ENCODE data around the gene TAS2R20. TPM values are rescaled to one million over a fixed set of nuclear protein-coding genes. Genes with fewer than 3 reads are reported as not detected.

The TAS2R20 gene
- total RNA-seq, 1 donor from 2014 or later: 1.1 TPM

DNA sequence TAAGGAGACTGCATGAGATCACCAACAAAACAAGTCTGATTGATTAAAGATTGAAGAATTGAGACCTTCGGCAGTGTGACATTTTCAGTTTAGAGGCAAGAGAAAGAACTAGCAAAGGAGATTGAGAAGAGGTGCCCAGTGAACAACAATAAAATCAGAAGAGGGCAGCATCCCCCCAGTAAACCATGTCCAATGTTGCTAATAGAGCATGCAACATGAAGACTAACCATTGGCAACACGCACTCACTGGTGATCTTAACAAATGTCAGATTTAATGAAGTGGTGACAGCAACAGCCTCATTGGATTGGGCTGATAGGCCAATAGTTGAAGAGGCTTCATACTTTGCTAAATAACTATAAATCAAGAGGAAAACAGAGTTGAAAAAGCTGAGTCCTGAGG, 38.3 kb downstream of the TAS2R20 start:
- peaks cover 21% of the 10 kb centered on the region for H3K9me3 Mint-ChIP-seq
- H3K27ac Mint-ChIP-seq (ENCODE audit: unreplicated experiment): no peak overlapping the region
- DNase-seq (ENCODE audit: low read depth, low spot score): no peak
- H3K36me3 Mint-ChIP-seq (ENCODE audit: low read depth): peaks cover 50% of the 10 kb centered on the region
- no peaks in the 10 kb centered on the region for H3K27me3 Mint-ChIP-seq (ENCODE audit: low read depth)
- TF ChIP-seq CTCF (conservative IDR thresholded peaks at IDR 0.05): no peak
- no peaks in the 10 kb centered on the region for H3K4me1 Mint-ChIP-seq
- no peak overlapping the region for H3K4me3 Mint-ChIP-seq

- peaks cover 34% of the 10 kb centered on the region for H3K9me3 Mint-ChIP-seq
- H3K4me1 Mint-ChIP-seq: no peaks in the 10 kb centered on the region
- no peak overlapping the region for H3K4me3 Mint-ChIP-seq
- H3K27ac Mint-ChIP-seq (ENCODE audit: unreplicated experiment): no peak overlapping the region
- H3K36me3 Mint-ChIP-seq (ENCODE audit: low read depth): peaks cover 55% of the 10 kb centered on the region
- no peak for DNase-seq (ENCODE audit: low read depth, low spot score)
- no peaks in the 10 kb centered on the region for H3K27me3 Mint-ChIP-seq (ENCODE audit: low read depth)
- no peak for TF ChIP-seq CTCF (conservative IDR thresholded peaks at IDR 0.05)
Measured at GRCh38 chr12:10957741-10958140, 40.4 kb downstream of the TAS2R20 start.

DNA sequence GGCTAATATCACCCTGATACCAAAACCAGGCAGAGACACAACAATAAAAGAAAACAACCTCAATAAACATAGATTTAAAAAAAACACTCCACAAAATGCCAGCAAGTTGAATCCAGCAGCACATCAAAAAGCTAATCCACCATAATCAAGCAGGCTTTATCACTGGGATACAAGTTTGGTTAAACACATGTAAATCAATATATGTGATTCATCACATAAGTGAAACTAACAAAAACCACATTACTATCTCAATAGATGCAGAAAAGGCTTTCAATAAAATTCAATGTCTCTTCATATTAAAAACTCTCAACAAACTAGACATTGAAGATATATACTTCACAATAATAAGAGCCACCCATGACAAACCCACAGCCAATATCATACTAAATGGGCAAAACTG, 42.0 kb downstream of the TAS2R20 start:
- no peak overlapping the region for H3K27ac Mint-ChIP-seq (ENCODE audit: unreplicated experiment)
- no peak for TF ChIP-seq CTCF (conservative IDR thresholded peaks at IDR 0.05)

DNA sequence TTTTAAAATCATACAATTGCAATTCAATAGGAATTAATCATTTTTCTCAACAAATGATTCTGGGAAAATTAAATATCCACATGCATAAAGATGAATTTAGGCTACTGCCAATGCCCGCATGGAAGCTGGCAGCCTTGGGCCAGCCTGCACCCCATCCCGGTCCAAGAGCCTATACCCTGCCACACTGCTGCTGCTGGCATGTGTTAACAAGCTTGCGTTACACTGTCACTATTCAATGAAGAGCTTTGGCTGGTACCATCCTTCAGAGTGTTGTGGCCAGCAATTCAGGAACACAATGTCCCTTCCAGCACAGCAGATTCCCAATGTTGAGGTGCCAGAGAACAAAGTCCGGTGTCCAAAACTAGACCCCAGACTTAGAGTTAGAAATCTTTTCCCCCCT, 45.5 kb downstream of the TAS2R20 start:
- Mint-ChIP-seq H3K4me1 (no peaks in the 10 kb centered on the region), H3K27me3 (ENCODE audit: low read depth) (no peaks in the 10 kb centered on the region), H3K27ac (ENCODE audit: unreplicated experiment) (no peak overlapping the region), H3K4me3 (no peak overlapping the region), H3K9me3 (peaks cover 40% of the 10 kb centered on the region), H3K36me3 (ENCODE audit: low read depth) (peaks cover 65% of the 10 kb centered on the region)
- DNase-seq (ENCODE audit: low read depth, low spot score): no peak
- TF ChIP-seq CTCF (conservative IDR thresholded peaks at IDR 0.05): no peak

More for the DNA sequence above, 42.0 kb downstream of the TAS2R20 start:
- Mint-ChIP-seq H3K9me3 (peaks cover 35% of the 10 kb centered on the region), H3K36me3 (ENCODE audit: low read depth) (peaks cover 56% of the 10 kb centered on the region), H3K4me1 (no peaks in the 10 kb centered on the region), H3K27me3 (ENCODE audit: low read depth) (no peaks in the 10 kb centered on the region), H3K4me3 (no peak overlapping the region)
- DNase-seq (ENCODE audit: low read depth, low spot score): no peak

Other genes with a start within 250 kb of the TAS2R20 start
- 0.21 TPM in 1 of 2 replicates, not detected in the other for gene TAS2R7, start 195.7 kb downstream of the TAS2R20 start, total RNA-seq
- gene TAS2R8, start 191.0 kb downstream of the TAS2R20 start, total RNA-seq: not detected in 2 replicates
- gene TAS2R9, start 188.1 kb downstream of the TAS2R20 start, total RNA-seq: 0.39 TPM in 1 of 2 replicates, not detected in the other
- gene TAS2R10, start 171.9 kb downstream of the TAS2R20 start, total RNA-seq: 1.1 and 1.2 TPM in 2 replicates
- gene PRR4, start 148.8 kb downstream of the TAS2R20 start, total RNA-seq: 3.3 and 6.9 TPM in 2 replicates
- gene PRH1, start 114.0 kb downstream of the TAS2R20 start, total RNA-seq: 17.4 and 21.1 TPM in 2 replicates
- gene TAS2R13, start 88.7 kb downstream of the TAS2R20 start, total RNA-seq: 1.0 and 1.1 TPM in 2 replicates
- gene PRH2, start 69.1 kb downstream of the TAS2R20 start, total RNA-seq: not detected in 2 replicates
- 1.7 and 2.1 TPM in 2 replicates for gene TAS2R14, start 59.0 kb downstream of the TAS2R20 start, total RNA-seq
- gene TAS2R50, start 11.4 kb downstream of the TAS2R20 start, total RNA-seq: 1.0 and 1.3 TPM in 2 replicates
- gene TAS2R19, start 24.3 kb upstream of the TAS2R20 start, total RNA-seq: 2.8 and 3.3 TPM in 2 replicates
- 2.1 and 2.5 TPM in 2 replicates for gene TAS2R31, start 33.1 kb upstream of the TAS2R20 start, total RNA-seq
- gene TAS2R46, start 64.0 kb upstream of the TAS2R20 start, total RNA-seq: 0.43 and 0.89 TPM in 2 replicates
- 0.30 and 0.47 TPM in 2 replicates for gene TAS2R43, start 94.0 kb upstream of the TAS2R20 start, total RNA-seq
- gene TAS2R30, start 136.3 kb upstream of the TAS2R20 start, total RNA-seq: 1.4 and 1.9 TPM in 2 replicates
- gene SMIM10L1, start 172.9 kb upstream of the TAS2R20 start, total RNA-seq: 16.9 and 17.8 TPM in 2 replicates
- gene TAS2R42, start 188.6 kb upstream of the TAS2R20 start, total RNA-seq: not detected in 2 replicates

Measured in neural crest cell (in vitro differentiated cells).